OCI-LY3 (cell line): ENCODE measurements around the gene ITFG1.

ENCODE experiments used
- CTCF ChIP-seq: fragments of 200-600, 300-600 bp; sonication (generic); IDR thresholded peaks from 2 replicates; pipeline ENCODE4 v1.5.1; 2014; ENCODE audit warnings: antibody characterized with exemption, low read length, low read depth
- EZH2phosphoT487 ChIP-seq: fragments of 200-600 bp; shearing (Covaris generic); IDR thresholded peaks from 2 replicates; pipeline ENCODE4 v1.6.1; 2018; ENCODE audit warnings: antibody characterized with exemption, mixed run types, low read depth

- TF ChIP-seq CTCF (no peak), EZH2phosphoT487 (no peak)
These were observed 213.2 kb downstream of the ITFG1 start for GRCh38 chr16:47247690-47248089.
